Neural progenitor cell (in vitro differentiated cells): ENCODE results near the gene NXPH2. TPM values are rescaled to one million over a fixed set of nuclear protein-coding genes. Genes with fewer than 3 reads are reported as not detected.

Source experiments
- DNase-seq: peaks from one replicate; pipeline ENCODE4 v3.0.0-alpha.2; 2016; ENCODE audit warnings: low spot score
- H2AFZ ChIP-seq: fragments of 200-600 bp; sonication (generic); replicated peaks from 2 replicates; pipeline ENCODE4 v1.6.1; 2016; ENCODE audit warnings: antibody characterized with exemption
- H3F3A ChIP-seq: fragments of 200-600 bp; sonication (generic); 2 replicates; pipeline ENCODE4 v1.6.1; 2016; ENCODE audit warnings: antibody characterized with exemption, low read depth
- H3K27ac ChIP-seq: fragments of 200-600 bp; sonication (generic); 2 replicates; pipeline ENCODE4 v1.5.1; 2016; ENCODE audit warnings: mild to moderate bottlenecking
- H3K27me3 ChIP-seq: fragments of 200-600 bp; sonication (generic); 2 replicates; pipeline ENCODE4 v1.6.1; 2016; ENCODE audit warnings: mild to moderate bottlenecking, moderate library complexity
- H3K36me3 ChIP-seq: fragments of 200-600 bp; sonication (generic); 2 replicates; pipeline ENCODE4 v1.5.1; 2016
- H3K4me1 ChIP-seq: fragments of 200-600 bp; sonication (generic); 2 replicates; pipeline ENCODE4 v1.6.1; 2016; ENCODE audit warnings: mixed run types
- H3K4me2 ChIP-seq: fragments of 200-600 bp; sonication (generic); 2 replicates; pipeline ENCODE4 v1.6.1; 2016
- H3K4me3 ChIP-seq: fragments of 200-600 bp; sonication (generic); 2 replicates; pipeline ENCODE4 v1.5.1; 2016
- H3K79me2 ChIP-seq: fragments of 200-600 bp; sonication (generic); 2 replicates; pipeline ENCODE4 v1.6.1; 2016; ENCODE audit warnings: low read depth
- H3K9ac ChIP-seq: fragments of 200-600 bp; sonication (generic); 2 replicates; pipeline ENCODE4 v1.6.1; 2016
- H3K9me3 ChIP-seq: fragments of 200-600 bp; sonication (generic); 2 replicates; pipeline ENCODE4 v1.5.1; 2016; ENCODE audit warnings: low read depth
- H4K20me1 ChIP-seq: fragments of 200-600 bp; sonication (generic); 2 replicates; pipeline ENCODE4 v1.6.1; 2016; ENCODE audit warnings: low read depth
- H3K27ac Mint-ChIP-seq: 3 replicates; pipeline ENCODE4 v1.8.0; 2021; ENCODE audit warnings: mixed read lengths
- H3K27me3 Mint-ChIP-seq: 2 replicates; pipeline ENCODE4 v1.8.0; 2022; ENCODE audit warnings: low read depth, mild to moderate bottlenecking, inconsistent platforms, moderate library complexity, mixed read lengths; ENCODE audit not compliant: insufficient read depth
- H3K36me3 Mint-ChIP-seq: 3 replicates; pipeline ENCODE4 v1.8.0; 2021; ENCODE audit warnings: mixed read lengths
- H3K4me1 Mint-ChIP-seq: 3 replicates; pipeline ENCODE4 v1.8.0; 2021; ENCODE audit warnings: mixed read lengths
- H3K4me3 Mint-ChIP-seq: 3 replicates; pipeline ENCODE4 v1.8.0; 2021; ENCODE audit warnings: mild to moderate bottlenecking, moderate library complexity, mixed read lengths
- H3K9me3 Mint-ChIP-seq: 3 replicates; pipeline ENCODE4 v1.8.0; 2020; ENCODE audit warnings: mixed read lengths
- CTCF ChIP-seq: fragments of 200-600 bp; sonication (generic); IDR thresholded peaks from 2 replicates; pipeline ENCODE4 v1.5.1; 2017; ENCODE audit warnings: antibody characterized with exemption, mild to moderate bottlenecking
- EZH2 ChIP-seq: fragments of 200-600 bp; sonication (generic); IDR thresholded peaks from 2 replicates; pipeline ENCODE4 v1.6.1; 2017; ENCODE audit warnings: antibody characterized with exemption, mild to moderate bottlenecking, moderate library complexity
- EZH2phosphoT487 ChIP-seq: fragments of 200-600 bp; sonication (generic); IDR thresholded peaks from 2 replicates; pipeline ENCODE4 v1.6.1; 2017; ENCODE audit warnings: antibody characterized with exemption
- total RNA-seq: library from RNA; depleted of rRNA; stranded (reverse); fragments of >200 nt; gene quantifications from 2 replicates; pipeline ENCODE4 v1.2.3, GENCODE V29; 2015; ENCODE audit warnings: low replicate concordance

NXPH2 gene
- total RNA-seq, 1 donor from 2014 or later = 4.3 TPM

- H3F3A ChIP-seq = no peaks in the 10 kb centered on the region
- H3K9ac ChIP-seq = no peak overlapping the region
- no peak for DNase-seq
- peak overlapping the region; percentile 65 for H2AFZ ChIP-seq
- H3K9me3 Mint-ChIP-seq = no peaks in the 10 kb centered on the region
- peaks cover 6% of the 10 kb centered on the region for H3K4me1 ChIP-seq
- no peaks in the 10 kb centered on the region for H3K36me3 ChIP-seq
- H3K4me3 Mint-ChIP-seq = no peak overlapping the region
- no peaks in the 10 kb centered on the region for H3K9me3 ChIP-seq
- no peaks in the 10 kb centered on the region for H3K79me2 ChIP-seq
- peaks cover under 1% of the 10 kb centered on the region for H3K27me3 Mint-ChIP-seq
- no peaks in the 10 kb centered on the region for H3K36me3 Mint-ChIP-seq
- peaks cover 7% of the 10 kb centered on the region for H3K4me1 Mint-ChIP-seq
- no peak overlapping the region for H3K4me3 ChIP-seq
- H4K20me1 ChIP-seq = no peaks in the 10 kb centered on the region
- no peak overlapping the region for H3K27ac Mint-ChIP-seq
- H3K27me3 ChIP-seq = no peaks in the 10 kb centered on the region
- H3K27ac ChIP-seq = no peak overlapping the region
- H3K4me2 ChIP-seq = no peak overlapping the region
- TF ChIP-seq CTCF = no peak
- no peak for TF ChIP-seq EZH2phosphoT487
- TF ChIP-seq EZH2 = no peak
Measured at GRCh38 chr2:138713069-138713496, 67.1 kb downstream of the NXPH2 start.

- H3K79me2 ChIP-seq = no peaks in the 10 kb centered on the region
- H3K4me1 ChIP-seq = peaks cover 6% of the 10 kb centered on the region
- Mint-ChIP-seq H3K27me3 (peaks cover 2% of the 10 kb centered on the region), H3K27ac (no peak overlapping the region), H3K4me3 (no peak overlapping the region), H3K9me3 (no peaks in the 10 kb centered on the region), H3K36me3 (no peaks in the 10 kb centered on the region), H3K4me1 (peaks cover 7% of the 10 kb centered on the region)
- no peaks in the 10 kb centered on the region for H3K9me3 ChIP-seq
- H3K9ac ChIP-seq = no peak overlapping the region
- H4K20me1 ChIP-seq = no peaks in the 10 kb centered on the region
- H3K4me2 ChIP-seq = no peak overlapping the region
- no peak overlapping the region for H3K4me3 ChIP-seq
- no peaks in the 10 kb centered on the region for H3K36me3 ChIP-seq
- no peak overlapping the region for H2AFZ ChIP-seq
- TF ChIP-seq EZH2 = no peak
- TF ChIP-seq EZH2phosphoT487 = no peak
- TF ChIP-seq CTCF = no peak
- H3K27me3 ChIP-seq = no peaks in the 10 kb centered on the region
- H3F3A ChIP-seq = no peaks in the 10 kb centered on the region
- no peak for DNase-seq
- H3K27ac ChIP-seq = no peak overlapping the region
Measured at GRCh38 chr2:138712212-138712979, 67.8 kb downstream of the NXPH2 start.

- H3K27ac Mint-ChIP-seq = no peak overlapping the region
- H3K4me1 ChIP-seq = peaks cover 6% of the 10 kb centered on the region
- no peaks in the 10 kb centered on the region for H3K36me3 Mint-ChIP-seq
- no peaks in the 10 kb centered on the region for H4K20me1 ChIP-seq
- no peak overlapping the region for H3K4me3 ChIP-seq
- no peaks in the 10 kb centered on the region for H3K9me3 ChIP-seq
- H3K4me2 ChIP-seq = no peak overlapping the region
- H3K9ac ChIP-seq = no peak overlapping the region
- H3K27me3 Mint-ChIP-seq = peaks cover 2% of the 10 kb centered on the region
- no peak overlapping the region for H3K4me3 Mint-ChIP-seq
- H3K9me3 Mint-ChIP-seq = no peaks in the 10 kb centered on the region
- H3K27ac ChIP-seq = no peak overlapping the region
- H3K4me1 Mint-ChIP-seq = peaks cover 7% of the 10 kb centered on the region
- H3K36me3 ChIP-seq = no peaks in the 10 kb centered on the region
- H3F3A ChIP-seq = no peaks in the 10 kb centered on the region
- H3K79me2 ChIP-seq = no peaks in the 10 kb centered on the region
- no peak for DNase-seq
- no peaks in the 10 kb centered on the region for H3K27me3 ChIP-seq
- no peak for TF ChIP-seq EZH2phosphoT487
- no peak for TF ChIP-seq CTCF
- TF ChIP-seq EZH2 = no peak
- no peak overlapping the region for H2AFZ ChIP-seq
Measured at GRCh38 chr2:138711812-138712211, 68.4 kb downstream of the NXPH2 start.
